HG03460 (cell line): ENCODE measurements around the gene DRAM2.

ENCODE experiments used
- ATAC-seq: cut with Tn5 transposase; IDR thresholded peaks from one replicate; pipeline ENCODE4 v1.9.1; 2021; ENCODE audit not compliant: unreplicated experiment

DRAM2 gene

DNA sequence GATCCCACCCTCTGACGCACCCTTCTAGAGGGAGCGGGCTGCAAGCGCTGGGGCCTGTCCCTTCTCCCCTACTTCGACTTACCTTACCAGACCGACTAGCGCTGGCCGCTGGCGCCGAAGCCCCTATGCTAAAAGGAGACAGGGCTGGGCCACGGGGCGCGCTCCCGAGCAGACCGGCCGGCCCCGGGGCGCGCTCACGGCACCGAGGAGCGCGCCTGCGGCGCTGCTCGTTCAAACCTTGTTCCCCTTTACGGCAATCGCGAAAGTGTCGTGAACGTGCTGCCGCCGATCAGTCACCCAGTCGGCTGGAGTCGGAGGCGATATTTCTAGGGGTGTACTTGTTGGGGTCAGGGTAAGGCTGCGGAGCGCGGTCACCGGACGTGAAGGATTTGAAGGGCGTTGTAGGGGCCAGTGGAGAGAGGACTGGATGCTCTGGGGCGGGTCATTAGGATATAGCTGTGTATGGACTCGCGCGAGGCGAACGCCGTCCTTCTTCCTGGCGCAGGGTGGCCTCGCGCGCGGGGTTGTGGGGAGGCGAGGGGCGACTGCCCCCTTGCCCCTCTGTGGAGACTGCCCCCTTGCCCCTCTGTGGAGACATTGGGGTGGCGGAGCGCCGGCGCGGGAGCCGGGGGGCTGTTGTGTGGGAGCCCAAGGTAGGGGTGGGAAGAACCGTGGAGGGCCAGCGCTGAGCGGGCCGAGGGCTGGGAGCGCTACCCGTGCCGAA, at the start of gene DRAM2, which contains the start of gene CEPT1:
TSS of gene DRAM2 (minus strand) at position 138 of the 724 bp plus-strand sequence. CDS start 8,539 bp downstream, outside the sequence.
TSS of gene CEPT1 (plus strand) at position 268 of the 724 bp plus-strand sequence. CDS start 7,492 bp downstream, outside the sequence.
- peak; percentile 62 for ATAC-seq

DNA sequence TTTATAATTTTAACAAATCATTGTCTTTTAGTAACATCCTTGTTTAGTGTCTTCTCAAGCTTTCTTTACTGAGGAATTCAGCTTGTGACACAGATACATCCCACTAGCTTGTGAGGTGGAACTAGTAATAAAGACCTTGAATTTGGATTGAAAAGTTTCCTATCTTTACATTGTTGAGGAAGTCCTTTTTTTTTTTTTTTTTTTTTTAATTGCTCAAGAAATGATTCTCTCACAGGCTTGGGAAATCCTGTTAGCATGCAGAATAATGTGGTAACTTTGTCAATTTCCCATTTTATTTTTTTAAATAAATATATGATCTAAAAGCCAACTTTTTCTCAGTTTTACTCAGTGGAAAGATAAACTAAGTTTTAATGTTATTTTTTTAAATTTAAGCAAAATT, 44.8 kb upstream of the DRAM2 start:
- ATAC-seq: no peak

GRCh38 chr1:111183308-111184069, 43.6 kb upstream of the DRAM2 start:
- ATAC-seq: no peak

DNA sequence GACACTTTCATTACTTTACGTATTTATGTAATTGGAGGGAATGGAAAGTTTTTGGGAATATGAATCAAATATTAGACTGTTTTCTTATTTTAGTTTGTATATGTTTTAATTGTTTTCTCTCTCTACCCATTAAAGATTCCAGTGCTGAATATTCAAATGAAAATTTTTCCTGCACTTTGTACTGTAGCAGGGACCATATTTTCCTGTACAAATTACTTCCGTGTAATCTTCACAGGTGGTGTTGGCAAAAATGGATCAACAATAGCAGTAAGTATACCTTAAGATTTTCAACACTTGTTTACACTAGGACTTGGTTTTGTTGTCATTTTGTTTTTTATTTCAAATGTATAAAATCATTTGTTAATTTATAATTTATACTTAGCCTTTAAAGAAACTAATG, 42.2 kb upstream of the DRAM2 start:
- ATAC-seq: no peak

DNA sequence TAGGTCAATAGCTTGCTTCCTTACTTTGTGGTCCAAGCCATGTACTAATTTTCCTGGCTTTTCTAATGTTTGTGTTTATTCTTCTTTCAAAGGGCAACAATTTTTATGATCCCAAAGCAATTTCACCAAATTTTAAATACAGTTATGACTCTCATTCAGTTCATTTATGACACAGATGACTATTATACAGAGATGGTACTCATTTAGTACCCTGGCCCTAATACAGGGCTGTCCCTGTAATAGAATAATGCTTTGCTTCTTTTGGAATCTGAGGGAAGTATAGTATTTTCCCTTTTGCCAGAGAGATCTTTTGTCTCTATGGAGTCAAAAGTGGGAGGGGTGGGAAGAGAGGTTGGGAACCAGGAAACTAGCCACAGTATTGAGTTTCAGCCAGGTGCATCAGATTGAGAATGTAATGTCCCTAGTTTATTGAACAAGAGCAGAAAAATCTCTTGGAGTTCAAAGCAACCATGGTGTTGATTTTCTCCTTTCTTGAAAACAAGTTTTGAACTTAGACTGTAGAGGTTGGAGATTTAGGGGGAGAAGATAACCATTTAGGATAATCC, 40.2 kb upstream of the DRAM2 start:
- no peak for ATAC-seq

DNA sequence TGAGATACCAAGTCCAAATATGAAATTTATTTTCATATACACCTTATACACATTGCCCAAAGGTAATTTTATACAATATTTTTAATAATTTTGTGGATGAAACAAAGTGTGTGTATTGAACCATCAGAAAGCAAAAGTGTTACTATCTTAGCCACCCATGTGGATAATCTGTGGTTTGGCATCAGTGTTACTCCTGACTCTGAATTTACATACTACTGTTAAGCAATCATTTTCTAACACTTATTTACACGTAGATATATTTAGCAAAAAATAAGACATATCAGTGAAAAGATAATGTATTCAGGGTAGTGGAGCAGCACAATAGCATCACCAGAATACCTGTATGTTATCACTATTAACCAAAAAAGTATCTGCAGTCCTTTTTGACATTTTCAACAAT, 36.8 kb upstream of the DRAM2 start:
- ATAC-seq: peak; percentile 65

- ATAC-seq: no peak
Measured at GRCh38 chr1:111175349-111175748, 35.5 kb upstream of the DRAM2 start.

DNA sequence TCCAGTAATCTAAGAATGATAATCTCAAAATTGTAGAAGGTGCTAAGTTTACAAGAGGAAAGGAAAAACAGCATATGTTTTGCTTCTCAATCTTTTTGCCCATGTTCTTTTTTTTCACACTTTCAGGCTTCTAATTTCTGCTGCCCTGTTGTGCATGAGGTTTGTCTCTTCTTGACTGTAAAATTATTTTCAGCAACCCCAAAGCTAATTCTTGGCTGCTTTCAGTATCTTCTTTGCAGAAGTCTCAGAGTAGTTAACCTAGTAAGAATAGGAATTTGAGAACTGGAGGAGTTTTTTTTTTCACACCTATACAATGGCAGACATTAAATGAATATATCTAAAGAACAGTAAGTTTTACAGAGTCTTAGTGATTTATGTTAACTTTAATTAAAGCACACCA, 34.2 kb upstream of the DRAM2 start:
- ATAC-seq: no peak

- ATAC-seq: no peak
Measured at GRCh38 chr1:111172463-111172862, 32.6 kb upstream of the DRAM2 start.

DNA sequence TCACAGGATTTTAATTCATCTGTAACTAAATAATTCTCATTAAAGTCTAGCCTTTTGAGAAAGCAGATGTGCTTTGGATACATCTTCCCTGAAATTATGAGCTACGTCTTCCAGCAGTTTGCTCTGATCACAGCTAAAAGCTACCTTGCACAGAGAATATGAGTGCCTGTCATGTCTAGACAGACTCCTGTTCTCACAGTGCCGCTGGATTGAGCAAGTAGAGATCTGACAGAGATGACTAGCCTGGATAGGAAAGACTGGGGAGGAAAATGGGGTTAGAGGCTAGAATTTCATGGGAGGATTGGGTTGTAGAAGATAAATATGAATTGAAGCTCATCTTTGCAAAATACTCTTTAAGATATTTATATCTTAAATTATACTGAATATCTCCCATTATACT, 24.3 kb upstream of the DRAM2 start:
- ATAC-seq: no peak

DNA sequence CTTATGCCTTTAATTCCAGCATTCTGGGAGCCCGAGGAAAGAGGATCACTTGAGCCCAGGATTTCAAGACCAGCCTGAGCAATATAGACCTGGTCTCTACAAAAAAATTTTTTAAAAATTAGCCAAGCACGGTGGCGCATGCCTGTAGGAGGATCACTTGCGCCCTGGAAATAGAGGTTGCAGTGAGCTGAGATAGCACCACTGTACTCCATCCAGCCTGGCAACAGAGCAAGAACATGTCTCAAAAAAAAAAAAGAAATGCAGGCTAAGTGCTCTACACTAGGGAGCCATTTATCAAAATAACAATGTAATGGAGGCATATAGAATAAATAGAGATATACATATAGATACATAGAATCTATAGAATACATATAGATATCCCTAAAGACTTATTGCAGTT, 23.5 kb upstream of the DRAM2 start:
- ATAC-seq: no peak

DNA sequence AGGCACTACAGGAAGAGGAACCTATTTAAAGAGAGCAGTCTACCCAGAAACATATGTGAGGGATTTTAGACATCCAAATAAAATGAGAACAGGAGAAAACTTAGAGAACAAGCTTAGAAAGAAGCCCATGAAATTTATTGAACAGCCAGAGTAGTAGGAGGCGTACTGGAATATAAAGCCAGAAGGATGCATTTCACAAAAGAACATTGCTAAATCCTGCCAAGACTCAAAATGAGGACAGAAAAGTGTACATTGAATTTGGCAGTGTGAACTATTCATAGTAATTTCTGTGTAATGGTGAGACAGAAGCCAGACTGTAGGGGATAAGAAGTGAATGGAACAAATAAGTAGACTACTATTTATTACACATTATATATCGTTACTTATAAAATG, 22.6 kb upstream of the DRAM2 start:
- ATAC-seq: no peak

GRCh38 chr1:111161843-111162487, 22.1 kb upstream of the DRAM2 start:
- ATAC-seq: no peak

GRCh38 chr1:111157431-111157830, 17.5 kb upstream of the DRAM2 start:
- ATAC-seq: no peak

DNA sequence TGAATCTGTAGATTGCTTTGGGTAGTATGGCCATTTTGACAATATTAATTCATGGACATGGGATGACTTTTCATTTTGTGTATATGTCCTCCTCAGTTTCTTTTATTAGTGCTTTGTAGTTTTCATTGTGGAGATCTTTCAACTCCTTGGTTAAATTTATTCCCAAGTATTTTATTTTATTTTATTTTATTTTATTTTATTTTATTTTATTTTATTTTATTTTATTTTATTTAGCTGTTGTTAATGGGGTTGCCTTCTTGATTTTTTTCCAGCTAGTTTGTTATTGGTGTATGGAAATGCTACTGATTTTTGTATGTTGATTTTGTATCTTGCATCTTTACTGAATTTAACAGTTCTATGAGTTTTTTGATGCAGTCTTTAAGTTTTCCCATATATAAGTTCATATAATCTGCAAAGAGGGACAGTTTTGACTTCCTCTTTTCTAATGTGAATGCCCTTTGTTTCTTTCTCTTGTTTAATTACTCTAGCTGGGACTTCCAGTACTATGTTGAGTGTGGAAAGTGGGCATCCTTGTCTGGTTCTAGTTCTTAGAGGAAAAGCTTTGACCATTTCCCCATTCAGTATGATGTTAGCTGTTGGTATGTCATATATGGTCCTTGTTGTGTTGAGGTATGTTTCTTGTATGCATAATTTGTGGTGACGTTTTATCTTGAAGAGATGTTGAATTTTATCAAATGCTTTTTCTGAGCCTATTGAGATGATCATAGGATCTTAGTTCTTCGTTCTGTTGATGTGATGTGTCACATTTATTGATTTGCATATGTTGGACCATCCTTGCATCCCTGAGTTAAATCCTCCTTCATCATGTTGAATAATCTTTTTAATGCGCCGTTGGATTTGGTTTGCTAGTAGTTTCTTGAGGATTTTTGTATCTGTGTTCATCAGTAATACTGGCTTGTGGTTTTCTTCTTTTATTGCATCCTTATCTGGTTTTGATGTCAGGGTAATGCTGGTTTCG, 14.4 kb upstream of the DRAM2 start:
- no peak for ATAC-seq

DNA sequence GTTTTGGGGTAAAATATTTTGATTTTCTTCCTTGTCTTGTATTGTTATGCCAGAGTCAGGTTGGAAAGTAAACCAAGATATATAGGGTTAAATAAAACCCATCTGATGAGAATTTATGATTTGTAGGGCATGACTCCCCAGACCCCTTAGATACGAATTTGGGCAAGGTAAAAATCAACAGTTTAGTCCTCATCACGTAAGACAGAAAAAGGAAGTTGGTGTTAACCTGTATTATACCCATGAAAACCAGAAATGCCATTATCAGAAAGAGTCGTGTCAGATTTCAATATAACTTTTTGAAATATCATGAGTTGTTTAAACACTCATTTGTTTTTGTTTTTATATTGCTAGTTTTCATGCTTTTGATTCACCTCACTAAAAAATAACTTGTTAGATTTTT, 11.9 kb upstream of the DRAM2 start:
- ATAC-seq: no peak

DNA sequence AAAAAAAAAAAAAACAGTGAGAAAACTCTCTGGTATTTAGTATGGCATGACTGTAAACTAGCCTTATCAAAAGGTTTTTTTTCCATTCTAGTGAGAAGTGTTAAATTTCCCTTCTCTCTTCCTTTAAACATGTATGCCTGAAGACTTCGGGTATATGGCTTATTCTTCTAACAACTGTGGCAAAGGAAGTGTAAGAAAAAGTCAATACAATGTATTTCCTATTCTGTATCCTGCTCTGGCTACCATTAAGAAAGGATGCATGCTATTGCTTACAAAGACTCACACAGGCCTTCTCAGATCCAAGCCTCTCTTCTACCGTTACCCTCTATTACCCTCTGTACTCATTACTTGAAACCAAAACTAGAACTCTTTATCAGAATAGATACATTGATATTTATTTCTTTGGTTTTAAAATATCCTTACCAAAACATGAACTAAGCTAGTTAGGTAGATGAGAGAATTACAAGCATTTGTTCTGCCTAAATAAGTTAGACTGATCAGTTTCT, 8.5 kb upstream of the DRAM2 start:
- no peak for ATAC-seq

- ATAC-seq: no peak
Measured at GRCh38 chr1:111147948-111148347, 8.1 kb upstream of the DRAM2 start.

GRCh38 chr1:111145963-111146768, 6.3 kb upstream of the DRAM2 start:
- no peak for ATAC-seq
